IPS DF 19.7 (cell line): ENCODE data around the gene PRRX2.
"Not testable (repeated sequence)": the region's sequence is repeated elsewhere in the genome, so short reads cannot be mapped to it uniquely, and the experiment has no call there.

ENCODE experiments used
- DNase-seq: peaks from one replicate; pipeline ENCODE4 v3.0.0-alpha.2; 2013; ENCODE audit warnings: low read depth, low spot score

The PRRX2 gene

DNA sequence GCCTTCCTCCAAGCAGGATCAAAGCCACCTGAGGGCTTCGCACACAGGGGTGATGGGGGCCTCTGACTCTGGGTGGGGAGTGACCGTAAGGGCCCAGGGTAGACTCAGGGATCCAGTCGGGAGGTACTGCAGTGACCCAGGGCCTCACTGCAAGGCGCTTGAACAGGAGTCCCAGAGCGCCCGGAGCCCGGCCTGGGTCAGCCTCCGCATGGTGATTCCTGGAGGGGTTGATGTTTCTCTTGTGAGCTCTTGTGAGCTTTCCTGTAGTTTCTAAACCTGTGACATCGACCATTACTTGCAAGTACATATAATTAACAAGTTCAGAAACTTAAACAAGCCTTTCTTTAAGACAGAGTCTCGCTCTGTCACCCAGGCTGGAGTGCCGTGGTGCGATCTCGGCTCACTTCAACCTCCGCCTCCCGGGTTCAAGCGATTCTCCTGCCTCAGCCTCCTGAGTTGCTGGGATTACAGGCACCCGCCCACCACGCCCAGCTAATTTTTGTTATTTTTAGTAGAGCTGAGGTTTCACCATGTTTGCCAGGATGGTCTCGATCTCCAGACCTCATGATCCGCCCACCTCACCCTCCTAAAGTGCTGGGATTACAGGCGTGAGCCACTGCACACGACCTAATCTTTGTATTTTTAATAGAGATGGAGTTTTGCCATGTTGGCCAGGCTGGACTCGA lies 67.6 kb downstream of the PRRX2 start:
- DNase-seq: no peak

DNA sequence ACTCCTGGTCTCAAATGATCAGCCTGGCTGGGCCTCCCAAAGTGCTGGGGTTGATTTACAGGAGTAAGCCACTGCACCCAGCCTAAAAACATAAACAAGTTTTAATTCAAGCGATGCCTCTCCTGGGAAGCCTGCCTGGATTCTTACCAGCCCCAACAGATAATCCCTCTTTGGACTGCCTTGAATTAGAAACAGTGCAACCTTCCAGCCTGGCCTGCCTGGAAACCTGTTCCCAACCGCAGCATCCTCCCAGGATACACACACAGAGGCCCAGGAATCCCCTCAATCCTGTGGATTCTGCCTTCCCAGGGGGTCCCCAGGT lies 68.1 kb downstream of the PRRX2 start:
- no peak for DNase-seq

DNA sequence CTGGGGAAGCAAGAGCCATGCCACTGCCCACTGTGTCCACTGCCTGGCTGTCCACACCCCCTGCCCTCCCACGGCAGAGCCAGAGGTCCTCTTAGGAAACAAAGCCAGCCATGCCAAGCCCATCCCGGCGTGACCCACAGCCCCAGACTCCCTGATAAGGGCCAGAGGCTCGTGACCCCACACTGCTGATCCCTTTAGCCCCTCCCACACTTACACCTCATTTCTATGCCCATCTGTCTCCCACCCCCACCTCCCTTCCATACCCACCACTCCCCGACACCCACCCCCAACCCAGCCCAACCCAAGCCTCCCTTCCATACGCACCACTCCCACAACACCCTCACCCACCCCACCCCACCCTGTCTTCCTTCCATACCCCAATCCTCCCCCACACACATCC lies 70.1 kb downstream of the PRRX2 start:
- DNase-seq: no peak

DNA sequence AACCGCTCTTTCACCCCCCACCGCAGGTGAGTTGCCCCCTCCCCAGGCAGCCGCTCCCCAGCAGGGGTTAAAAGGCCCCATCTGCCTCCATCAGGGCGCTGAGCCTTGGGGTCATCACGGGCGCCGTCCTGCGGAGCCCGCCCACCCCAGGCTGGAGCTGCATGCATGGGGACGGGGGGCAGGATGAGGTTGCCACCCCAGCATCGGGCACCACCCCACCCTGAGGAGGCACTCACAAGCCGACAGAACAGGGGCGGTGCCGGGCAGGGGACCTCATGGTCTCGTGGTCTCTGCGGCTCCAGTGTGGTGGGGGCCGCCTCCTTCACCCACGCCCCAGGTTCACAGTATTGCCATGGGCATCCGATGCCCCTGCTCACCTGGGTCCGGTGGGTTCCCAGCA lies 70.9 kb downstream of the PRRX2 start:
- no peak for DNase-seq

DNA sequence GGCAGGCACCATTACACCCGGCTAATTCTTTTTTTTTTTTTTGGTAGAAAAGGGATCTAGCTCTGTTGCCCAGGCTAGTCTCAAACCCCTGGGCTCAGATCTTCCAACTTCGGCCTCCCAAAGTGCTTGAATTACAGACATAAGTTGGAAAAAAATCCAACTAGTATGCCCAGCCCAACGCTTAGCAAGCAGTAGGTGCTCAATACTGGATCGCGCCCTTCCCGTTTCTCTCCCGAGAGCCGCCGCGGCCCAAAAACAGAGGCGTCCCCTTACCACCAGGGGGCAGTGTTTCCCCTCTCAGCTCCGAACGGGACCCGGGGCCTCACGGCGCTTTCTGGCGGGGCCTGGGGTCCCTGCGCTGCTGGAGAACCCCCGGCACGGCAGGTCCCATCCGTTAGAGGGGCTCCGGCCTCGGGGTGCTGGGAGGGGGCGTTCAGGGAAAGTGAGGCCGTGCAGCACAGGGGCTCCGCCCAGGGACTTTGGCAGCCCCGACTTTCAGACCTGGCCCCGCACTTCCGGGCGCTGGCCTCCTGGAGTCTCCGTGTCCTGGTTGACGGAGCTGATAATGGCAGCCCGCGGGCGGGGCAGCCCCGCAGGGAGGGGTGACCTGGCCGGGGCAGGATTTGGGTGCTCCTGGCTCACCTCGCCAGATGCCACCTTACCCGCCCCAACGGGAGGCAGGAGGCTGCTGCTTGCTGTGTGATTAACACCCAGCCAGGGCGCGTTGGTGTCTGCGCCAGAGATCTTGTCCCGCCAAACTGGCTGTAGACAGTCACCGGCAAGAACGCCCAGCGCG lies 72.2 kb downstream of the PRRX2 start:
- no peak for DNase-seq

DNA sequence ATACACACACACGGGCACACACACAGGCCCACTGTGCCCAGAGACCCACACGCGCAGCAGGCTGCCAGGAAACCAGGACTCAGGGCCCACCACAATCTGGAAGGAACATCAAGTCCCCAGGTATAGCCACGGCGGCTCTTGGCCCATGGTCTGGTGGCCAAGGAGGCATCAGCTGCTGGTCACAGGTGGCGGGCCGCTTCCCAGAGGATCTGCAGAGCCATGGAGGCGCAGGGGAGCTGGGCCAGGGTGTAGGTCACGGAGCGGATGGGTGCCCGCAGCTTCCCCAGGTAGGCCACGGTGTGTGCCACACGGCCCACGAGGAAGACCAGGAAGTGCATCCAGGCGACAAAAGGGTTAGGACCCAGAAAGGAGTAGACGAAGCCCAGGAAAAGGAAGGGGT lies 74.0 kb downstream of the PRRX2 start:
- DNase-seq: no peak

DNA sequence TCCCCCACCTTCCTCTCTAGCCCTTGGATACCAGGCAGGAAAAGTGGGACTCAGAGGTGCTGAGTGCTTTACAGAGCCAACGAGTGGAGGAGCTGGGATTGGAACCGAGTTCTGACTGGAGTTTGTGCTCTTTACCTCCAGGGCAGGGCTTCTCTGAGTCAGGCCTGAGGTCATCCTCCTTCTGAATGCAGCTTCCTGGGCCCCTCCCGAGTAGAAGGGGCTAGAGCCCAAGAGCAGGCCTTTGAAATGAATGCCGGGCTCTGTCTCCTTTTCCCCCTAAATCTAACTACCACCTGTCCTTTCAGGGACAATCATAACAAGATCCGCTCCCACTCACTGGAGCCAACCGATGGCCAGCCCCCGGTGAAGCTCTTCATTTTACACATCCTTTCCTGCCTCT lies 74.7 kb downstream of the PRRX2 start:
- no peak for DNase-seq

DNA sequence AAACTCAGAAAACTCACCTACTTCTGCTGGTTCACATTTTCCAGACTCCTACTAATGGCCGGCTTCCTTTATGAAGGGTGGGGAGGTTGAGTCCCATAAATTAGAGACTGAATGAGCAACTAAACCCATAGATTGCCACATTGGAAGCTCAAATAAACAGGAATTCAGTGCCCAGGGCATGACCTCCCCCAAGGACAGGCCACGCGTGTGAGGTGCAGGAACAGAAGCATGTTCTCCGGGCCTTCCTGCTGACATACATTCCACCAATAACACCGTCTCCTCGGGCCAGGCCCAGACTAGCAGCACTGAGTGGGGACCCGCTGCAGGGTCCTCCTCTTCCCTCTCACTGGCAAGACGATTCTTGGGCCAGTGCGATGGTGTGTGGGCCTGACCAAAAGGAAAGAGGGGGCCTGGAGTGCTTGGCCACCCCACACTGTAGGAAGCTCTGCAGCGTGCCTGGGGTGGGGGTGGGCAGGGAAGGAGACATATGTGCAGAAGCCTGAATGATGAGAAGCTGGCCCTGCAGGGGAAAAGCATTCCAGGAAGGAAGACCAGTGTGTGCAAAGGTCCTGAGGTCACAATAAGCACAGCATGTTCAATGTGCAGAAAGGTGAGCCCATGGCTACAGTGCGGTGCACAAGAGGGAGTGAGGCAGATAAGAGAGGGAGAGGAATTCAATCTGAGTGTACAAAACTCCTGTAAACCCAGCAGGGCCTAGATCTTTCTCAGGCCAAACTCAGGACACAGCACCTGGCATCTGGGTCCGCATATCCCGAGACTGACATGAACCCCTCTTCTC lies 75.4 kb downstream of the PRRX2 start:
- DNase-seq: no peak

DNA sequence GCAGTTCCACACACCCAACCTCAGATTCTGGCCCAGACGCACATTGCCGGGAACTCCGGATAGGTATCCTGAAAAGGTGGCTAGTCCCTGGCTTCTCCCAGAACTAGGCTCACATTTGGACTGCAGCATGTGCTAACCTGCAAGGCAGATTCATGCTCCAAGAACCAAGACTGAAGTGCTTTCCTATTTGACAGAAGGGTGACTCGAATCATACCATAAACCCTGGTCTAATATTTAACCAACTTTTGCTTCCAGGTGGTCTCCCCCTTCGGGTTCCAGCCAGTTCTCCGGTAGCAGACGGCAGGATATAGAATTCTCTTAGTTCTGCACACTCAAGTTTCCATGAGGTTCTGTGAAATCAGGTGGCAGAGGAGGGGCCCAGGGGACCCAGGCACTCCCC lies 79.8 kb downstream of the PRRX2 start:
- no peak for DNase-seq

DNA sequence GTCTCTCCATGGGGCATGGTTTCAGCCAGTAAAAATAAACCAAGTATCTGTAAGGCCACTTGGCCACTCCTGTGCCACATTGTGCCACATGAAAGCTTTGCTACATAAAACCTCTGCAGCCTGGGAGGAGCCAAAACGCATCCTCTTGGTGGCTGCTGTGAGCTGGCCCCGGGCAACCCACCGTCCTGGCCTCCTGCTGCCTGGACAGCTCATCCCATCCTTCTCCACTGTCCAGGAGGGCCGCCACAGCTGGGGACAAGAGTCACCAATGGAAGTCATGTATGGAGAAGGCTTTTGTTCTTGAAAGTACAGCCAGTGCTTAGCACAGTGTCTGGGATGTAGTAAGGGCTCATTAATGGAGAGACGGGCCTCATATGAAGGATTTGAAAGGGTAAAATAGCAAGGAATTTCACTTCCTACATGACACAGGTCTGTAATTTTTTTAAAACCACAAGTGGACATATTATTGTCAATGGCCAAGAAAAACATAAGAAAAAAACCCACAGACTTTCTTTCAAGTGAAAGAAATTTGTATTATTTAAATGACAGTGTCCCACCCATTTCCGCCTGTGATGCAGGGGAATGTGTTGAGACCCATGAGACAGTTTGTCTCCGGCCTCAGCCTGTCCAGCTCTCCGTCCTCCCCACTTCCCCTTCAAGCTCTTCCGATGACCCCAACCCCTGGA lies 80.8 kb downstream of the PRRX2 start:
- DNase-seq: no peak

DNA sequence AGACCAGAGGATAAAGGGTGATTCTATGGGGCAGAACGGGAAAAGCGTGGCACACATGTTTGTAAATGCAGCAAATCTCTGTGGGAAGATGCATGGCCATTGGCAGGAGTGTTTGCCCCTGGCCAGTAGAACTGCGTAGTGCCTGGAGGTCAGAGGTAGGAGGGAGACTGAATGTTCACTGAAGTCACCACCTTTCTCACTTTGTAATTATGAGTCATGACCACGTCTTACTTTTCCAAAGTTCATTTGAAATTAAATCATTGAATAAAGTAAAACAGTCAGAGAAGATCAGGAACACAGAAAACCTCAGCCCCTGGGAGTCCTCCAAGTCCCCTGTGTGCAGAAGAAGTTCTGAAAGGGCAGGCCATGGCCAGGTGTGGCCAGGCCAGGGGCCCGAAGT lies 82.8 kb downstream of the PRRX2 start:
- DNase-seq: no peak

DNA sequence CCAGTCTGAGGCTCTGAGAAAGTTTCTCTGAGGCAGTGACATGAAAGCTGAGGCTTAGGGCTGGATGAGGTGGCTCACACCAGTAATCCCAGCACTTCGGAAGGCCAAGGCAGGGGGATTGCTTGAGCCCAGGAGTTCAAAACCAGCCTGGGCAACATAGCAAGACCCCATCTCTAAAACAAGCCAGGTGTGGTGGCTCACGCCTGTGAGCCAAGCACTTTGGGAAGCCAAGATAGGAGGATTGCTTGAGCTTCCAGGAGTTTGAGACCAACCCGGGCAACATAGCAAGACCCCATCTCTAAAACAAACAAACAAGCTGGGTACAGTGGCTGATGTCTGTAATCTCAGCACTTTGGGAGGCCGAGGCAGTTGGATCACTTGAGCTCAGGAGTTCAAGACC lies 83.6 kb downstream of the PRRX2 start:
- DNase-seq: not testable (repeated sequence)

DNA sequence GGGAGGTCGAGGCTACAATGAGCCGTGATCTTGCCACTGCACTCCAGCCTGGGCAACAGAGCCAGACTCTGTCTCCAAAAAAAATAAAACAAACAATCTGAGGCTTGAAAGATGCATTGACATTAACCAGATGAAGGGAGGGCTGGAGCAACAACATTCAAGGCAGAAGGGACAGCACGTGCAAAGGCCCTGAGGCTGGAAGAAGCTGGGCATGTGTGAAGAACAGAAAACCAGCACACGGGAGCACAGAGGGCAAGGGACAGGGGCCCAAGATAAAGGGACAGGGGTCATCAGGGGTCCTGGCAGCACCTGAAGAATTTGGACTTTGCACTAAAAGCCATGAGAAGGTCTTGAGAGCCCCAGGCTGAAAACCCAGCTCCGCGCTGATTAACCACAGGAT lies 84.1 kb downstream of the PRRX2 start:
- DNase-seq: no peak

DNA sequence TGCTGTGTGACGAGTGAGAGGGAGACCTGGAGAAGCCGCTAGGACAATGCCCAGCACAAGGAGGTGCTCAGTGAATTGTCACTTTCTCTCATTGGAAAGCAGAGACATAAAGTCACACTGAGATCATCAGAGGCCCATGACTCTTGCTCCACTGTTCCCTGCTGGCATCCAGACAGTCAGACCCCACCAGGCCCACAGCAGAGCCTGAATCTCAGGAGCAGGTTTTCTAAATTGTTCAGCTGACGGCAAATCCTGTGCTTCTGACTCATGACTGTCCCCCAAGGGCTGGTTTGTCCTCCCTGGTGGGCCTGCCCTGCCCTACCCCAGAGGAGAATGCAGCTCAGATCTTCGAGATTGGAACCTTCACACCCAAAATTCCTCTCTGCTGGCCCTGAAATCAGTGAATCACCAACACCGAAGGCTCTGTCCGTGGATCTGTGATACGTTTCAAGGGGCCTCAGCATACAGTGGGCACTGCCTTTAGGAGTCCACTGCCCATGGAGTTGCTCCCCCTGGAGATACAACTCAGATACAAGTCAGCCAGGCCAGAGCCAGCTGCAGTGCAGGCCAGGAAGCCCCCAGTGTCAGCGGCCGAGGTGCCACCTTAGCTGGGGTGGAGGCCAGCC lies 84.7 kb downstream of the PRRX2 start:
- DNase-seq: no peak

DNA sequence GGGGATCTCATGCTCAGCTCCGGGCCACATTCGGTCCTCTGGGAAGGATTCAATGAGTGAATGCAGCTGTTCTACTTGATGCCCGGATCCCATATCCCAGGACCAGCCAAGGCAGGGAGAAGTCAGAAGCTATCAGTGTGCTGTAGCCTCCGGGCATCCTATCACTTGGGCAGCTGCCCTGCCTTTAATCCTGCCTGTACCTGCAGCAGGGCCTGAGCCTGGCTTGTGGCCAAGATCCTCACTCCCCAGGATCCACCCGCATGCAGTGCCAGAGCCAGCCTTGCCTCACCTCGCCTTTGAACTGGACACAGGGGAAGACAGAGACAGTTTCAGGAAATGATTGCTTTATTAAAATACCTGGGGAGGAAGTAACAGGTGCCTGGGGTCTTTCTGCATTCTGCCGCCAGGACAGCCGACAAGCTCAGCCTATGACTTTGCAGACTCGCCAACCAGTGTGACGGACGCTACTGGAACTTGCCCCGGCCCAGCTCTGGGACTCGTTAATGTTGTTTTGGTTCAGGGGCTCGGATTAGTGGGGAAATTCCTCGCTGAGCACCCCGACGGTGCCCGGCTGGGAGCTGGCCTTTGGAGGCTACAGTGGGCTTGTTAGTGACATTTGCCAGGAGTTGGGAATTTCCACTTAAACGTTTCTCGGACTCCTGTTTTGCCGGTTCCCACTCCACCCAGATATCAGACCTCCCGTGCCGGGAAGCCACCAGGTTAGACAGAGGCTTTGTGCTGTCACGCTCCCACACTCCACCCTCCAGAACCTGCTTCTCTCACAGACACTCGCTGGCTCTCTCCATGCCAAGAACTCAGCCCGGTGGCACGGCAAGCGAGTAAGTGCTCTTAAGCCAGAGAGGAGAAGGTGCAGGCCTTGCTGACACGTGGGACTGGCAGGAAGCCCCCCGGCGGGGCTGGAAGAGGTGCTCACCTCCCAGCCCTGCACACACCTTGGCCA lies 86.7 kb downstream of the PRRX2 start:
- no peak for DNase-seq

DNA sequence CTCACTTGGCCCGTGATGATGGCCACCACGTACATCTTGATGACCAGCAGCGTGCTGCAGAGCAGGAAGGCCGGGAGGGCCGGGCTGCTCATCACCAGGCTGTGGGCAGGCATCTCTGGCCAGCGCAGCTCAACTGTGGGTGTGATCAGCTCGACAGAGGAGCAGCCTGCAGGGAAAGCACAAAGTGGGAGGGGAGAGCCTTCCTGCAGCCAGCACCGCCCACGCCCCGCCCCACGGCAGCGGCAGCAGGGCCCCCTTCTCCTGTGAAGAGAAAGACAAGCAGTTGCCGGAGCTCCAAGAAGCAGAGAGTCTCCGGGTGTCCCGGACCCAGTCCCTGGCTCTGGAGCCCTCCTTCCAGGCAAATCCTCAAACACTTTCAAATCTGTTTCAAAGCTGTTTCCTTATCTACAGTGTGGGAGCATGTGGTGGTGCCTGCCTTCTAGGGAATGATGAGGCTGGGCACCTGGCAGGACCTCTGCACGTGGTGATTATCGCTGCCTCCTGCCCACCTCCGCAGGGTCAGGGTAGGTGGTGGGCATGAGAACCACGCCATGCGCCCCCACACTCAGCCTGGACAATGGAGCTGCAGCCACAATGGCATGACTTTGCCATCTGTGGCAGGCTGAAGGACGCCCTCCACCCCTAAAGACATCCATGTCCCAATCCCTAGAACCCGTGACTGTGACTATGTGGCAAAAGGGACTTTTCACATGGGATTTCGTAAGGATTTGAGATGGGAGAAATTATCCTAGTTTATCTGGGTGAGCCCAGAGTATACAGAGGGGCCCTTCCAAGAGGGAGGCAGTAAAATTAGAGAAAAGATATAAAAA lies 87.7 kb downstream of the PRRX2 start, which contains the start of gene PTGES:
Gene PTGES (minus strand): TSS at position 143 of the 830 bp plus-strand sequence. CDS start 30 bp downstream, at position 113.
- no peak for DNase-seq

DNA sequence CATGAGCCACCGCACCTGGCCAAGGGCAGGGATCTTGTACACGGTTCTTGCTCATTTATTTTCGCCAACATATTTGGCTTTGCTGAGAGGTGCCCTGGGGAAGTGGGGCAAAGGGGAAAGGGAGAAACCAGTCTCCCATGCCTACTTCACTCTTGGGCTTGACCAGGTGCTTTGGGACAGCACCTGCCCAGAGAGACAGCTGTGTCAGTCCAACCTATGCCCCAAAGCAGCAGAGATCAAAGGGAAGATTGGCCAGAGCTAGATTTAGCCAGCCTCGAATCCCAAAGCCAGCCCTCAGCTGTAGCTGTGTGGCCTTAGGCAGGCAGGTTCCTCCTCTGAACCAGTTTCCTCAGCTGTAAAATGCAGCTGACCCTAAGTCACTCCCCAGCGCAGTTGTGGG lies 89.7 kb downstream of the PRRX2 start:
- DNase-seq: no peak

DNA sequence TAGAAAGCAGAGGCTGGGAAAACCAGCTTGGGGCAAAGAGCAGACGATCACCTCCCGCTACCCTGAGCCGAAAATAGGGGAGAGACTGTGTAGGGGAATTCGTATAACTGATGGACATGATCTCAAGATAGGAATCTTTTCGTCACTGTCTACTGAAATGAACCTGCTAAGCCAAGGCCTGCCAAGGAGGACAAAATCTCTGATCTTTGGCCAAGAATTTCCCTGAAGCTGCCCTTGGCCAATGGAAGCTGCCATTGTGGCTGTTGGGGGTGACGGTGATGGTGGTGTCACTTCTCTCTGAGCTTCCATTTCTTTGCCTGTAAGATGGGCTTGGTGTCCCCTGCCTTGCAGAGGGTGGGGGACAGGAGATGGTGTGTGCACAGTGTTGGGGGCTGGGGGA lies 90.7 kb downstream of the PRRX2 start:
- no peak for DNase-seq

DNA sequence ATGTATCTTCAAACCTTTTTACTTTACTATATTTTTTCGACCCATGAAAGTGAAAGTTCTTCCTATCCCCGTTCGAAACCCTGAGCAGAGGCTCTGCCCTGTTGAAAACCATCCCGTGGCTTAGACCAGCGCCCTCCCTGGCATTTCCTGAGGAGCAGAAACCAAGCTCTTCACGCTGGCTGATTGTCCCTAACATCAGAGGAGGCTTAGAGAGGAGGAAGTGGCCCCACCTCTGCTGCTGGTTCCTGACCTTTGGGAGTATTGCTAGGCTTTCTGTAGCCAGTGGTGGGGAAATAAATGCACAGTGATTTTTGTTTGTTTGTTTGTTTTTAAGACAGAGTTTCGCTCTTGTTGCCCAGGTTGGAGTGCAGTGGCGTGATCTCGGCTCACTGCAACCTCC lies 91.6 kb downstream of the PRRX2 start:
- no peak for DNase-seq

DNA sequence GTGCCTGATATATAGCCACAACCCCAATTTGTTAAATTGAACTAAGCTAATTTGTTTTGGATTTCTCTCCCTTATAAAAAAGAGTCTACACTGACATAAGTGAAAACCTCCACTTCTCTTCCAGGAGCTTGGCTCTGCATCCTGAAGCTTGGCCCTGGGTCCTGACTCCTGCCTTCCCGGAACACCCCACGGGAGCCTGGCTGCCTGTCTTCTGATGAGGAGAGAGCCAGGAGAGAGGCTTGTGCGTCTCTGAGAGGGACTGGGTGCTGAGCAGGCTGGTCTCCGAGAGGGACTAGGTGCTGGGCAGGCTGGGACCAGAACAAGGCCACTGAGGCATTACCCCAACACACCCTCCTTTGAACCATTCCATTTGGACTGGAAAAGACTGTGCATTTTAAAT lies 93.9 kb downstream of the PRRX2 start:
- no peak for DNase-seq
